ENCODE results near the gene TLX3. TPM values are rescaled to one million over a fixed set of nuclear protein-coding genes. Genes with fewer than 3 reads are reported as not detected.

Gene TLX3
- total and polyA plus RNA-seq, 10 of the 15 experiments (the other 5 are each of a cell fraction or from before 2014, with no cell fraction given), result not detected

DNA sequence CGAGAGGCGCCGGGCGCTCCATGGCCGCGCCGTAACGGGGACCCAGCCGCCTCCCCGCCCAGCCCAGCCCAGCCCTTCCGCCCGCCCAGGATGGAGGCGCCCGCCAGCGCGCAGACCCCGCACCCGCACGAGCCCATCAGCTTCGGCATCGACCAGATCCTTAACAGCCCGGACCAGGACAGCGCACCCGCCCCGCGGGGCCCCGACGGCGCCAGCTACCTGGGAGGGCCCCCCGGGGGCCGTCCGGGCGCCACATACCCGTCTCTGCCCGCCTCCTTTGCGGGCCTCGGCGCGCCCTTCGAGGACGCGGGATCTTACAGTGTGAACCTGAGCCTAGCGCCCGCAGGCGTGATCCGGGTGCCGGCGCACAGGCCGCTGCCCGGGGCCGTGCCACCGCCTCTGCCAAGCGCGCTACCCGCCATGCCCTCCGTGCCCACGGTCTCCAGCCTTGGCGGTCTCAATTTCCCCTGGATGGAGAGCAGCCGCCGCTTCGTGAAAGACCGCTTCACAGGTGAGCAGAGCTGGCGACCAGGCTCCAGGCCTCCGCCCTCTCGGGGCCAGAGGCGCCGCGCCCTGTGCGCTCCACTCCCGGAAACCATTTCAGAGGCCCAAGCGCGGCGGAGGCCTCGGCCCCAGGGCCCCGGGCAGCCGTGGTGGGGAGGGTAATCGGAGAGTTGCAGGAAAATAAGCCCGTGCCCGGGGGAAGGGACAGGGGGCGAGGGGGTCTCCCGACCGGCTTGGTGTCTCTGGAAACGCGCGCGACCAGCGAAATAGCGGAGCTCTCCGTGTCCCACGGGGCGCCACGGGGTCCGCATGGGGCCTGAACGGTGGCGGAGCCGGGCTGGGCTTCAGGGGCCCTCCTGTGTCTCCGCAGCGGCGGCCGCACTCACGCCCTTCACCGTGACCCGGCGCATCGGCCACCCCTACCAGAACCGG lies 496 bp downstream of the TLX3 start:
- no peak for ATAC-seq
- in situ Hi-C loops (cut with MboI), result no loop called here

More for the DNA sequence above, 496 bp downstream of the TLX3 start:
- intact Hi-C loops (cut with micrococcal nuclease; ENCODE audit: unreplicated experiment), result no loop called here
- Histone ChIP-seq H3K4me2 (ENCODE audit: control insufficient read depth, insufficient read depth) (no peak overlapping the region), H3K9ac (ENCODE audit: control insufficient read depth, insufficient read depth, low read length) (no peak overlapping the region), H3K4me1 (ENCODE audit: control insufficient read depth, insufficient read depth, low read length) (no peaks in the 10 kb centered on the region), H3K9me3 (replicated peaks; ENCODE audit: control insufficient read depth, insufficient read depth, low read length) (no peaks in the 10 kb centered on the region; the same call in 2 of the 3 replicates), H2AFZ (ENCODE audit: control insufficient read depth, low read depth, low read length) (no peak overlapping the region), H3K79me2 (ENCODE audit: control insufficient read depth, insufficient read depth, low read length) (no peaks in the 10 kb centered on the region), H3K4me3 (no peak overlapping the region), H3K36me3 (ENCODE audit: control insufficient read depth in 2 of 2, insufficient read depth in 2 of 2, low read length in 1 of 2) (no peaks in the 10 kb centered on the region), H4K20me1 (ENCODE audit: control insufficient read depth, insufficient read depth) (no peaks in the 10 kb centered on the region; the same call in 1 of the 2 replicates), H3K27ac (ENCODE audit: control insufficient read depth, insufficient read depth) (no peak overlapping the region), H3K27me3 (replicated peaks in 1 of 2; ENCODE audit: control insufficient read depth in 2 of 2, insufficient read depth in 2 of 2, low read length in 1 of 2) (peaks cover 5 to 21% of the 10 kb centered on the region in 2 experiments)
- no peak for TF ChIP-seq RAD21 (IDR thresholded peaks at IDR 0.05; ENCODE audit: insufficient read depth, low read depth, low read length)
- no peak for TF ChIP-seq TCF7 (IDR thresholded peaks at IDR 0.05; ENCODE audit: borderline replicate concordance)
- TF ChIP-seq SIX5 (IDR thresholded peaks at IDR 0.05; ENCODE audit: low read depth, low read length, severe bottlenecking), result no peak
- peak; percentile 85 for TF ChIP-seq HDAC6 (IDR thresholded peaks at IDR 0.05; ENCODE audit: unreplicated experiment)
- no peak for TF ChIP-seq NBN (IDR thresholded peaks at IDR 0.05)
- TF ChIP-seq, protein P1, sequence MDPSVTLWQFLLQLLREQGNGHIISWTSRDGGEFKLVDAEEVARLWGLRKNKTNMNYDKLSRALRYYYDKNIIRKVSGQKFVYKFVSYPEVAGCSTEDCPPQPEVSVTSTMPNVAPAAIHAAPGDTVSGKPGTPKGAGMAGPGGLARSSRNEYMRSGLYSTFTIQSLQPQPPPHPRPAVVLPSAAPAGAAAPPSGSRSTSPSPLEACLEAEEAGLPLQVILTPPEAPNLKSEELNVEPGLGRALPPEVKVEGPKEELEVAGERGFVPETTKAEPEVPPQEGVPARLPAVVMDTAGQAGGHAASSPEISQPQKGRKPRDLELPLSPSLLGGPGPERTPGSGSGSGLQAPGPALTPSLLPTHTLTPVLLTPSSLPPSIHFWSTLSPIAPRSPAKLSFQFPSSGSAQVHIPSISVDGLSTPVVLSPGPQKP (IDR thresholded peaks at IDR 0.05; ENCODE audit: low read depth, low read length), result no peak
- TF ChIP-seq, protein P2, sequence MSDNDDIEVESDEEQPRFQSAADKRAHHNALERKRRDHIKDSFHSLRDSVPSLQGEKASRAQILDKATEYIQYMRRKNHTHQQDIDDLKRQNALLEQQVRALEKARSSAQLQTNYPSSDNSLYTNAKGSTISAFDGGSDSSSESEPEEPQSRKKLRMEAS (IDR thresholded peaks at IDR 0.05; ENCODE audit: low read depth, low read length), result no peak
- no peak for TF ChIP-seq SRF (IDR thresholded peaks at IDR 0.05; ENCODE audit: low read depth in 2 of 2, low read length in 2 of 2)
- no peak for TF ChIP-seq NRF1 (conservative IDR thresholded peaks at IDR 0.05; ENCODE audit: low read depth, low read length)
- DNase-seq (ENCODE audit: low read depth, low spot score) (no peak), FAIRE-seq (no peak)
- SMC1A ChIA-PET (ENCODE audit: uncharacterized antibody, unreplicated experiment), result no interaction called here
- WGBS (ENCODE audit: insufficient coverage, insufficient replicate concordance, low lambda C conversion rate, missing lambda C conversion rate), result 76% methylated on average over 71 of the region's 106 CpGs
- RAD21 ChIA-PET (ENCODE audit: unreplicated experiment), result no interaction called here
- CTCF ChIA-PET, result no interaction called here
- BruUV-seq (replicated peaks), result no TSS peak
- POLR2A ChIA-PET, result no interaction called here
